OCI-LY3 (cell line): ENCODE measurements around the gene DNAH14.

Source experiments
- EZH2phosphoT487 ChIP-seq: fragments of 200-600 bp; shearing (Covaris generic); IDR thresholded peaks from 2 replicates; pipeline ENCODE4 v1.6.1; 2018; ENCODE audit warnings: antibody characterized with exemption, mixed run types, low read depth
- TF ChIP-seq, protein P1 (sequence below): fragments of 200-600, 300-600 bp; sonication (generic); IDR thresholded peaks from 2 replicates; pipeline ENCODE4 v1.5.1; 2014; ENCODE audit warnings: antibody characterized with exemption, low read length, low read depth

DNA sequence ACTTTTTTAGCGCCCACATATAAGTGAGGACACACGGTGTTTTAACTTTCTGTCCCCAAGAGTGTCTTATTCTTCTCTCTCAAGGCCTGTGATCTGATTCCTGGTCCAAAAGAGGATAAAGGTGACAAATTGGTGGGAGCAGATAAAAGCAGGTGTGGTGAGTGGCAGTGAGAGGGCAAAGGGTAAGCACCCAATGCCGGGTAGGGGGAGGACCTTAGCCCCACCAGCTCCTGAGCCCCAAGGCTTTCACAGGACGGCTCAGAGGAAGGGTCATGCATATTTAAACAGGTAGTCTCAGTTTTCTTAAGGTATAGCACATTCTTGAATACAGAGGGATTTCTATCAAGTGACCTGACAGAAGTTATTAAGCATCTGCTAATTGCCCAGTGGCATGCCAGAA, 478.8 kb downstream of the DNAH14 start:
- TF ChIP-seq, protein P1, sequence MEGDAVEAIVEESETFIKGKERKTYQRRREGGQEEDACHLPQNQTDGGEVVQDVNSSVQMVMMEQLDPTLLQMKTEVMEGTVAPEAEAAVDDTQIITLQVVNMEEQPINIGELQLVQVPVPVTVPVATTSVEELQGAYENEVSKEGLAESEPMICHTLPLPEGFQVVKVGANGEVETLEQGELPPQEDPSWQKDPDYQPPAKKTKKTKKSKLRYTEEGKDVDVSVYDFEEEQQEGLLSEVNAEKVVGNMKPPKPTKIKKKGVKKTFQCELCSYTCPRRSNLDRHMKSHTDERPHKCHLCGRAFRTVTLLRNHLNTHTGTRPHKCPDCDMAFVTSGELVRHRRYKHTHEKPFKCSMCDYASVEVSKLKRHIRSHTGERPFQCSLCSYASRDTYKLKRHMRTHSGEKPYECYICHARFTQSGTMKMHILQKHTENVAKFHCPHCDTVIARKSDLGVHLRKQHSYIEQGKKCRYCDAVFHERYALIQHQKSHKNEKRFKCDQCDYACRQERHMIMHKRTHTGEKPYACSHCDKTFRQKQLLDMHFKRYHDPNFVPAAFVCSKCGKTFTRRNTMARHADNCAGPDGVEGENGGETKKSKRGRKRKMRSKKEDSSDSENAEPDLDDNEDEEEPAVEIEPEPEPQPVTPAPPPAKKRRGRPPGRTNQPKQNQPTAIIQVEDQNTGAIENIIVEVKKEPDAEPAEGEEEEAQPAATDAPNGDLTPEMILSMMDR, result no peak
- TF ChIP-seq EZH2phosphoT487, result no peak
